Neural crest cell (in vitro differentiated cells): ENCODE data around the gene LIN37. TPM values are rescaled to one million over a fixed set of nuclear protein-coding genes. Genes with fewer than 3 reads are reported as not detected.
A peak's percentile ranks its signal among the peaks of the same experiment; 100 is the strongest.

Experiments used
- DNase-seq: peaks from one replicate; pipeline ENCODE4 v3.0.0; 2021; ENCODE audit warnings: low read depth, mixed read lengths, low spot score
- H3K27ac Mint-ChIP-seq: one replicate; pipeline ENCODE4 v1.8.0; 2021; ENCODE audit warnings: mild to moderate bottlenecking, mixed read lengths; ENCODE audit not compliant: unreplicated experiment
- H3K27me3 Mint-ChIP-seq: 2 replicates; pipeline ENCODE4 v1.8.0; 2021; ENCODE audit warnings: low read depth, mild to moderate bottlenecking, mixed read lengths
- H3K36me3 Mint-ChIP-seq: 2 replicates; pipeline ENCODE4 v1.8.0; 2021; ENCODE audit warnings: low read depth, mild to moderate bottlenecking, mixed read lengths
- H3K4me1 Mint-ChIP-seq: 2 replicates; pipeline ENCODE4 v1.8.0; 2021; ENCODE audit warnings: mixed read lengths
- H3K4me3 Mint-ChIP-seq: one replicate; pipeline ENCODE4 v1.8.0; 2021; ENCODE audit warnings: mild to moderate bottlenecking, mixed read lengths
- H3K9me3 Mint-ChIP-seq: 2 replicates; pipeline ENCODE4 v1.8.0; 2021; ENCODE audit warnings: mixed read lengths
- total RNA-seq: library from RNA; stranded (reverse); gene quantifications from 2 replicates; pipeline ENCODE4 v1.2.1, GENCODE V29; 2021
- TF ChIP-seq, protein P1 (sequence below): fragments of 200-600 bp; sonication (generic); conservative IDR thresholded peaks from 2 replicates; pipeline ENCODE4 v1.5.0; 2021; ENCODE audit warnings: antibody characterized with exemption, mild to moderate bottlenecking

LIN37 gene
- total RNA-seq, 1 donor from 2014 or later: 12.5 TPM

DNA sequence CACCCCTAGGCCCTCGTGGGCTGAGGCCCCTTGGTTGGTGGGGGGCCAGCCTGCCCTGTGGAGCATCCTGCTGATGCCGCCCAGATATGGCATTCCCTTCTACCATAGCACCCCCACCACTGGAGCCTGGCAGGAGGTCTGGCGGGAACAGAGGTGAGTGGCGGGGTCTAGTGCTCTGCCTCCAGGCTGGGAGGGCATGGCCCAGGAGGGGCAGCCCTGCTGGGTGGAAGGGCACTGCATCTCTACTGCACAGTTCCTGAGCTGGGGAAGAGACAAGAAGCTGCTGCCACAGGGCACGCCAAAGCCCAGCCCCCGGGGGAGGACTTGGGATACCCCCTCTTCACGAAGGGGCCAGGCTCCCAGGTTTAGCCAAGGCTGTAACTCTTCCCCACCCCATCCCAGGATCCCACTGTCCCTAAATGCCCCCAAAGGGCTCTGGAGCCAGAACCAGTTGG is 33.0 kb upstream of the LIN37 start:
- TF ChIP-seq, protein P1, sequence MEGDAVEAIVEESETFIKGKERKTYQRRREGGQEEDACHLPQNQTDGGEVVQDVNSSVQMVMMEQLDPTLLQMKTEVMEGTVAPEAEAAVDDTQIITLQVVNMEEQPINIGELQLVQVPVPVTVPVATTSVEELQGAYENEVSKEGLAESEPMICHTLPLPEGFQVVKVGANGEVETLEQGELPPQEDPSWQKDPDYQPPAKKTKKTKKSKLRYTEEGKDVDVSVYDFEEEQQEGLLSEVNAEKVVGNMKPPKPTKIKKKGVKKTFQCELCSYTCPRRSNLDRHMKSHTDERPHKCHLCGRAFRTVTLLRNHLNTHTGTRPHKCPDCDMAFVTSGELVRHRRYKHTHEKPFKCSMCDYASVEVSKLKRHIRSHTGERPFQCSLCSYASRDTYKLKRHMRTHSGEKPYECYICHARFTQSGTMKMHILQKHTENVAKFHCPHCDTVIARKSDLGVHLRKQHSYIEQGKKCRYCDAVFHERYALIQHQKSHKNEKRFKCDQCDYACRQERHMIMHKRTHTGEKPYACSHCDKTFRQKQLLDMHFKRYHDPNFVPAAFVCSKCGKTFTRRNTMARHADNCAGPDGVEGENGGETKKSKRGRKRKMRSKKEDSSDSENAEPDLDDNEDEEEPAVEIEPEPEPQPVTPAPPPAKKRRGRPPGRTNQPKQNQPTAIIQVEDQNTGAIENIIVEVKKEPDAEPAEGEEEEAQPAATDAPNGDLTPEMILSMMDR: no peak
- Mint-ChIP-seq H3K36me3 (peaks cover 2% of the 10 kb centered on the region), H3K27ac (no peak overlapping the region), H3K9me3 (no peaks in the 10 kb centered on the region), H3K4me1 (peaks cover 34% of the 10 kb centered on the region), H3K4me3 (no peak overlapping the region), H3K27me3 (no peaks in the 10 kb centered on the region)
- DNase-seq: no peak

DNA sequence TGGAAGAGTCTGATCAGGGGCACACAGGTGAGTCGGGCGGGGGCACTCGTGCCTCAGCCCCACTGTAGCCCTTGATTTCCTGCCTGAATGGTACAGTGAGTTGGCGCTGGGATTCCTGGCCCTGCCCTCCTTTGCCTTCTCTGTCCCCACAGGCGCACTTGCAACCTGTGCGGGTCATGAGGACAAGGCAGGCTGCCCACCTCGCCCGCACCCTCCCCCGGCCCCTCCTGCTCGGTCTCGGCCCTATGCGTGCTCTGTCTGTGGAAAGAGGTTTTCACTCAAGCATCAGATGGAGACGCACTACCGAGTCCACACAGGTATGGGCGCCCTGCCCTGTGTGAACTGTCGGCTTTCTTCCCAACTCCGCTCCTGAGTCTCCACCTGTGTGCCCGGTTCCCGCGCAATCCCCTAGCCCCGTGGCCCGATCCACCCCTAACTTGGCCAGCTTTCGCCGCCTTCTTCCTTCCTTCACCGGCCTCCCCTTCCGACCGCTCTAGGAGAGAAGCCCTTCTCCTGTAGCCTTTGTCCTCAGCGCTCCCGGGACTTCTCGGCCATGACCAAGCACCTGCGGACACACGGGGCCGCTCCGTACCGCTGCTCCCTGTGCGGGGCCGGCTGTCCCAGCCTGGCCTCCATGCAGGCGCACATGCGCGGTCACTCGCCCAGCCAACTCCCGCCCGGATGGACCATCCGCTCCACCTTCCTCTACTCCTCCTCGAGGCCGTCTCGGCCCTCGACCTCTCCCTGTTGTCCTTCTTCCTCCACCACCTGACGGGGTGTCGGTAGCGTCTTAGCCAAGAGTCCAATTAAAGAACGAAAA is 32.2 kb upstream of the LIN37 start:
- H3K9me3 Mint-ChIP-seq: no peaks in the 10 kb centered on the region
- H3K27me3 Mint-ChIP-seq: no peaks in the 10 kb centered on the region
- H3K4me1 Mint-ChIP-seq: peaks cover 34% of the 10 kb centered on the region
- peaks cover 2% of the 10 kb centered on the region for H3K36me3 Mint-ChIP-seq
- DNase-seq: no peak
- H3K27ac Mint-ChIP-seq: peak overlapping the region; percentile 97
- H3K4me3 Mint-ChIP-seq: peak overlapping the region; percentile 95
- TF ChIP-seq, protein P1: no peak

DNA sequence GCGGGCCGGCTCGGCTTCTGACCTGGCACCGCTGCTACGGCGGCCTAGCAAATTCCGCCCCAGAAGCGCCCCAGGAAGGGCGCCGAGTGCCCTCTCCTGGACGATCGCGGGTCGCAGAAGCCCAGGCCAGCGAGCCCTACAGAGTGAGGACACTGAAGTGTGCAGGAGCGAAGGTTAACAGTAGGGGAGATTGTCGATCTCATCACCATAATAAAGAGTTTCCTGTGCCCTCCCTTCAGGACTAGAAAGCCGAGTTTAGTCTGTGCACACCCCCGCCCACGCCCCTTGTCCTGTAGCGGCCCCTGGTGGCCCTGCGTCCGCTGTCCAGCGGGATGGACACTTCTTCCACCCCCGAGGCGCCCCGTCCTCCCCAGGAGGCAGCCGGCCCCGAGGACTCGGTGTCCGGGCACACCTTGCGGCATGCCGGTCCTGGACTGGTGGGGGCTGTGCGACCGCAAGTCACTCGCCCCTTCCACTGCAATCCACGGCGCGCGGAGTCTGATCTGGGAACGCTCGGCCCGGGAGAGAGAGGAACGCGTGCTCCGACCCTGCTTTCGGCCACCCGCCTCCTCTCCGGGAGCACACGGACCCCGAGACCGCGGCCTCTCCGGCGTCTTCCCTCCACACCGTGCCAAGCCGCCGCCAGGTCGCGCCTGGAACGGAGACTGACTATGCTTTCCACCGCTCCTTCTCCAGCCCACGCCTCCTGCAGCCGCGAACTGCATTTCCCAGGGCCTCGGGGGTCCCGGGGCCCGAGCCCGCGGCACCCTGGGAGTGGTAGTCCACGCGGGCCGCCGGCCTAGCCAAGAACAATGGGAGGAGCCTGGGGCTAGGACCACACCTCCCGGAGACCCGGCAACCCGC is 31.3 kb upstream of the LIN37 start:
- TF ChIP-seq, protein P1: peak; percentile 93
- Mint-ChIP-seq H3K27ac (peak overlapping the region; percentile 97), H3K4me1 (peaks cover 34% of the 10 kb centered on the region), H3K36me3 (peaks cover 2% of the 10 kb centered on the region), H3K27me3 (no peaks in the 10 kb centered on the region), H3K9me3 (no peaks in the 10 kb centered on the region), H3K4me3 (peak overlapping the region; percentile 95)
- DNase-seq: peak; percentile 92

DNA sequence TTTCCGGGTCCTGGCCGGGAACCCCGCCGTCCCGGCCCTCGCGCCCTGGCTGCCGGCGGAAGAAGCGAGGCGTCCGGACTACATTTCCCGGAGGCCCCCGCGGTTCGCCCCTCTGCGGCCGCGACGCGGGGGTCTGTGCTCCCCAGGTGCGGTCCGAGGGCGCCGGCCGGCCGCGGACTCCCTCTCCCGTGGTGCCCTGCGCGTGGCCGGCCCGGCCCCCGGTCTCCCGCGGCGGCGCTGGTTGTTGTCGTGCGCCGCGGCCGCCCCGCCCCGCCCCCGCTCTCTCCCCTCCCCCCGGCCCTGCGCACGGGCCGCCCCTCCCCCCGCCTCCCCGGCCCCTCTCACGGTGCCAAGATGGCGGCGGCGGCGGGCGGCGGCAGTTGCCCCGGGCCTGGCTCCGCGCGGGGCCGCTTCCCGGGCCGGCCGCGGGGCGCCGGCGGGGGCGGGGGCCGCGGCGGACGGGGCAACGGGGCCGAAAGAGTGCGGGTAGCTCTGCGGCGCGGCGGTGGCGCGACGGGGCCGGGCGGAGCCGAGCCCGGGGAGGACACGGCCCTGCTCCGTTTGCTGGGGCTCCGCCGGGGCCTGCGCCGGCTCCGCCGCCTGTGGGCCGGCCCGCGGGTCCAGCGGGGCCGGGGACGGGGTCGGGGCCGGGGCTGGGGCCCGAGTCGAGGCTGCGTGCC is 30.6 kb upstream of the LIN37 start, which contains the start of gene KMT2B:
Gene KMT2B, plus strand, starts transcription at position 339 of the 680 bp plus-strand sequence. Its CDS starts 16 bp downstream, at position 355.
- H3K4me3 Mint-ChIP-seq: peak within 1 kb of the TSS; percentile 95
- H3K27ac Mint-ChIP-seq: peak within 1 kb of the TSS; percentile 97
- H3K4me1 Mint-ChIP-seq: peaks cover 34% of the 10 kb centered on the region
- peak; percentile 87 for DNase-seq
- no peaks in the 10 kb centered on the region for H3K27me3 Mint-ChIP-seq
- H3K9me3 Mint-ChIP-seq: no peaks in the 10 kb centered on the region
- peaks cover 2% of the 10 kb centered on the region for H3K36me3 Mint-ChIP-seq
- TF ChIP-seq, protein P1: no peak

DNA sequence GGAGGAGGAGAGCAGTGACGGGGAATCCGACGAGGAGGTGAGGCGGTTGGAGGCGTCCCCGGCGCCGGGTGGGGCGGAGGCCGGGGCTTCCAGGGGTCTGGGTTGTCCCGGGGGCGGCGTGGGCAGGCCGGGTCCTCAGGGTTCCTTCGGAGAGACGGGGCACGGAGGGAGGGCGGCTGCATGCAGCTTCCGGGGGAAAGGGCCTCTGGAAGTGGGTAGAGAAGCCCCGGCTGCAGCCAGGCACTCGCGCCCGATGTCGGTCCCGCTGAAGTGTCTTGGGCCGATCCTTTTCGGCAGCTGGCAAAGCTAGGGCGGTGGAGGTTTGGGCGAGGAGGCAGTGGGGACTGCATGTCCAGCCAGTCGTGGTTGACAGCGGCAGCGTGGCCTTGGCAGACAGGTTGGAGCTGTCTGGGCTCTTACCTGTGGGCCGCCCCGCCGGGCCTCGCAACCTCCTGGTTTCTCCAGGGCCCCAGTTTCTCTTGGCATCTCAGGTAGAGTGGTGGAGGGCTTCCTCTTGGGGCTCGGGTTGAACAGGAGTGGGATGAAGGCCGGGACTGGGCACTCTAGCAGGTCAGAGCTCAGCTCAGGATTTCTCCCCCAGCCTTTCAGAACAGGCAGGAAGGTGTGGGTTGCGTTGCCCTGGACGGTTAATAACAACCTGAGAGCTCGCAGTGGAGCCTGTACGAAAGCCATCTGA is 29.9 kb upstream of the LIN37 start:
- Mint-ChIP-seq H3K27me3 (no peaks in the 10 kb centered on the region), H3K4me3 (peak overlapping the region; percentile 95), H3K36me3 (peaks cover 2% of the 10 kb centered on the region), H3K9me3 (no peaks in the 10 kb centered on the region), H3K27ac (peak overlapping the region; percentile 71), H3K4me1 (peaks cover 34% of the 10 kb centered on the region)
- DNase-seq: peak; percentile 29
- TF ChIP-seq, protein P1: no peak
